ENCODE measurements around the gene MRNIP.
"Not testable (repeated sequence)": the region's sequence is repeated elsewhere in the genome, so short reads cannot be mapped to it uniquely, and the experiment has no call there.

Gene MRNIP

GRCh38 chr5:179887095-179887494 is 28.5 kb upstream of the MRNIP start:
- FAIRE-seq, result no peak

DNA sequence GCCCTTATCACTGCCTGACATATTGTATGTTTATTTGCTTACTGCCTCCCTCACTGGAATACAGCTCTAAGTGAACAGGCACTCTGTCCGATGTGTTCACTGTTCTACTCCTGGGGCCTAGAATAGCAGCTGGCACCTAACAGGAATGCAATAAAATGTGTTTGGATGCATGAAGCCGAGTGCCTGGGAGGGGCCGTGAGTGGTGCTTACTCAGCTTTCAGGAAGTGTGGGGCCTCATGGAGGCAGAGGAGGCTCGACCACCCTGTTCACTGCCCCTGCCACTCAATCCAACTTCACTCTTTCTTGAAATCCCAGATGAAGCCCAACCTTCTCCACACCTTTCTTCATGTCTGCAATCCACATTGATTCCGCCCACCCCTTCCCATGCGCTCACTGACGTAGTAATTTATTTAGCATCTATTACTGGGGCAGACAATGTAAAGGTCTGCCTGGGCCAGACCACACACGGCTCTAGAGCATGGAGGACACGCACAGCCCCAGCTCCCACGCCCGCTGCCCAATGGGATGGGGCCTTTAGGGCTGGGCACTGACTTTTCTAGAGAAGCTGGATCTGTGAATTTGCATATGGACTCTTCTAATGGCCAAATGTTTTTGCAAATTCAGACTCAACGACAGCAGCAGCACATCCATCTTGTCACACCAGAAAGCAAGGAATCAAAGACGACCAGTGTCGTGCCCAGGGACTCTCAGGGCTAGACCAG is 27.7 kb upstream of the MRNIP start:
- FAIRE-seq, result no peak

- no peak for FAIRE-seq
Measured at GRCh38 chr5:179885491-179886090, 27.0 kb upstream of the MRNIP start.

- FAIRE-seq, result no peak
Measured at GRCh38 chr5:179883163-179883562, 24.5 kb upstream of the MRNIP start.

- no peak for FAIRE-seq
Measured at GRCh38 chr5:179882338-179882737, 23.7 kb upstream of the MRNIP start.

GRCh38 chr5:179880848-179881590 is 22.4 kb upstream of the MRNIP start:
- no peak for FAIRE-seq

- no peak for FAIRE-seq
Measured at GRCh38 chr5:179880066-179880650, 21.5 kb upstream of the MRNIP start.

DNA sequence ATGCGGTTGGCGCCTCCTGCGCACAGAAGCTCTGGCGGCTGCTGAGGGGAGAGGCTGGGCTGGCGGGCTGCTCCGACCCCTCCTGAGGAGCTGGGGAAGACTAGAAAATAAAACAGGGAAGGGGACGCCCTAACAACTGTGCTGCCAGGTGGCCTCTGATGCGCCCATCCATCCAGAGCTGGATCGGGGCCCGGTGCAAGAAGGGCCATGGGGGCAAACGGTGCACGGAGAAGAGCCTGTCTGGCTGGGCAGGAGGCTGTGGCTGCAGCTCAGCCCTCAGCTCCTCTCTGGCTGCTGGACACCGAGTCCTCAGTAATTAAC is 21.0 kb upstream of the MRNIP start:
- no peak for FAIRE-seq

DNA sequence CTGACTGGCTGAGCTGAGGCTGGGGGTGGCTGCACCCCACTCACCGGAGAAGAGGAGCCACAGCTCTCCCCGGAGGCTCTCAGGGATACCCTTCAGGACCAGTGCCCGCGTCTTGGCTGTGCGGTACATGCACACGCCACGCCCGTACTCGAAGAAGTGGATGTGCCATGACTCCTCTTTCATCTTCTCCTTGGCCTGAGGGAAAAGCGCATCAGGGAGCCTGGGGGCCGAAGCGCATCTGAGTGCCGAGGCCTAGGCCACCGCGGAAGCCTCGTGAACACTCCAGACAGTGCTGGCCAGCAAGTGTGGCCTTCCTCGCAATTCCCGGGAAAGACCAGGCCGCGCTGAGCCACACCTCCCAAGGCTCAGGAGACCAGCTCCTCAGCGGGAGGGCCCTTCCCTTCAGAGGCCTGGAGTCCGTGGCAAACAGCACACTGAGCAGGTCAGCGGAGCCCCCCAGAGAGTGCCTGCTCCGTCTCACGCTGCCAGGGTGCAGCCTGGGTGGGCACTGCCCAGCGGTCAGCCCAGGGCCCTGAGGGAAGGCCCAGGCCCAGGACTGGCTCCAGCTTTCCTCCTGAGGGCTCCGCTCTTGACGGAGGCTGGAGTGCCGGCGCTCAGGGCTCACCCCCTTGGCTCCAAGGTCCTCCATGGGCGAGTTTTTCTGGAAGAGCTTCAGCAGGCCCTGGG is 20.5 kb upstream of the MRNIP start:
- no peak for FAIRE-seq

DNA sequence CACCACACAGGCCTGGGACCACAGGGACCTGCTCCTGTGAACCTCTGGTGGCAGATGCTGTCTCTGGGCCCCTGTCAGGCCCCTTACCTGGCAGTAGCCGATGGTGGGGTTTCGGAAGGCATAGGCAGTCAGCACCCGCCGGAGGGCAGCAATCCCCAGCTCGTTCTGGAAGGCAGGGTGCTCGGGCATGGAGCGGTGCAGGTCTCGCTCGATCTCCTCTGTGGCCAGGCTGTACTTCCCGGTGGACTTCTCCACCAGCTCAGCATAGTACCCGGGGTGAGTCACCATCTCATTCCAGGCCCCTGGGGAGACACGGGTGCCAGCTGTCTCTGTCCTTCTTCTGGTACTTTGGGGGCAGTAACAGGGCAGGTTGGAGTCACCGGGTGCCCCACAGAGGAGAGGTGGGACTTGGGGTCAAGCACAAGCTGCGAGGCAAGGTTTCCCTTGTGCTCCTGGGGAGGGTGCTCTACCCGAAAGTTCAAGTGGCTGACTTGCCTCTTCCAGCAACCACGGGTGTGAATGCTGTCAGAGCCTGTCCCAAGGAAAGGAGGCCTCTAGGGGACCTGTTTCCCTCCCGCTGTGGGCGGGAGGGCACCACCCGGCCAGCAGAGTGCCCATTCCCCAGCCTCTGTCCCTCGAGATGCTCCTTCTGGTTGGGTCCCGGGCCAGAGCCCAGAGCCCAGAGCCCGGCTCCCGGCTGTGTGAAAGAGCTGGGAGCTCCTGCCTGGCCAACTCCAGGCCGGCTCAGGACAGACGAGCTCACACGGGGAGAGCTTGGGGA is 19.8 kb upstream of the MRNIP start:
- no peak for FAIRE-seq

- FAIRE-seq, result no peak
Measured at GRCh38 chr5:179876610-179876952, 18.0 kb upstream of the MRNIP start.

GRCh38 chr5:179875741-179876609 is 17.4 kb upstream of the MRNIP start:
- no peak for FAIRE-seq

GRCh38 chr5:179874536-179875292 is 16.1 kb upstream of the MRNIP start:
- FAIRE-seq, result no peak

- FAIRE-seq, result no peak
Measured at GRCh38 chr5:179874136-179874535, 15.5 kb upstream of the MRNIP start.

DNA sequence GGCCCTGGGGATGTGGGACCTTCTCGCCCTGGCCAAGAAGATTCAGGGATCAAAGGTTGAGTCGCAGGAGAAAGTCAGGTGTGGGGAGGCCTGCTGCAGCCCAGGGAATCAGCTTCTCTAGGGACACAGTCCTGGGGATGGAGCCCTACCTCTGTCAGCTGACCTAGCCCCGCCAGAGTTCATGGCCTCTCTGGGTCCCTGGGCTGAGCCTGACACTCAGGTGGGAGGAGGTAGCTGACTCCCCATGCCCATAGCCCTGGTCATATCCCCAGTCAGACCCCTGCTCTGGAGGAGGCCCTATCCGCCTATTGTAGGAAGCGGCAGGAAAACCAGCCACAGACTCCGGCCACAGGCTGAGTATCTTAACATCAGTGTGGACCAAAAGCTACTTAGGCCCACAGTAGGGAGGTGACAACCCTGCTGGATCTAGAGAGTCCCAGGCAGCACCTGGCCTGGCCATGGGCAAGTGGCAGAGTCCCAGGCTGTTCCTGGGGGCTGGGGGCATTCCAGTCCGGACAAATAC is 15.0 kb upstream of the MRNIP start:
- no peak for FAIRE-seq

DNA sequence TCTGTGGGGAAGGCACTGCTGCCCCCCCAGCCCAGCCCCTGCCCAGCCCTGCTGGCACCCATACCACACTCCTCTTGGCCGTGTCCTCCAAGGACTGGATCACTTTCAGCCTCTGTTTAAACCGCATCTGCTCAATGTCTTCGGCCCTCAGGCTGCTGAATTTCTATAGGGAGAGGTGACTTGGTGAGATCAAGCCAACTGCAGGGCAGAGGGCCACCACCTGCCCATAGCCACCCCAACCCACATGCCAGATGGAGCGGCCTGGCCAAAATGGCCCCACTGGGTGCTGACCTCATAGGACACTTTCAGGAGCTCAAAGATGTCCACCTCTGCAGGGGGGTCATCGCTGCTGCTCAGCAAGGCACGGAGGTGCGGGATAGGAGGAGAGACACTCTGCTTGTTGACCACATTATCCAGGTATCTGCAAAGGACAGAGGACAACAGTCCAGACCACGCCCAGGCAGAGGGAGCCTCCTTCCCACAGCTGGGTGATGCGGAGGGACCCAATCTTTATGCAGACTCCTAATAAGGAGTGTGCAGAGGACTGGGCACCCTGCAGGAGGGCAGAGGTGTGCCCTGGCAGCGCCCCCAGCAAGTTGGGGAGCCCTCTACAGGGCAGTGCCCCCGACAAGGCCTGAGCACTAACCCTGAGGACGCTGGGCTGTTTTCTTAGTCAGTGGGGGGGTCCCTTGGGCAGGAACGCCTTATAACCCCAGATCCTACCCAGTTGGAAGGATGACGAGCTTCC is 14.4 kb upstream of the MRNIP start:
- FAIRE-seq, result no peak

- no peak for FAIRE-seq
Measured at GRCh38 chr5:179872055-179872827, 13.6 kb upstream of the MRNIP start.

DNA sequence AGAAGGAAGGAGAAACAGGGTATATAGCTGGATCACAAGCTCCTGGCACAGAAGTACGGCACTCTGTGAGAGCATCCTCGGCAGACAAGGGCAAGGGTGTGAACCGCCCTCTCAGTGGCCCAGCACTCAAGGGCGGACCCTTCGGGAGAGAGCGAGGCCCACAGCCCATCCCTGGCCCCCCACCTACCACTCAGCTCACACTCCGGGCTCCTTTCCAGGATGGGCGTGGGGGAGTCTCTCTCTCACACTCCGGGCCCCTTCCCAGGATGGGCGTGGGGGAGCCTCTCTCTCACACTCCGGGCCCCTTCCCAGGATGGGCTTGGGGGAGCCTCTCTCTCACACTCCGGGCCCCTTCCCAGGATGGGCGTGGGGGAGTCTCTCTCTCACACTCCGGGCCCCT is 12.9 kb upstream of the MRNIP start:
- FAIRE-seq, result not testable (repeated sequence)

GRCh38 chr5:179870952-179871351 is 12.3 kb upstream of the MRNIP start:
- FAIRE-seq, result no peak

Measured in G401.6 (cell line).